HepG2 (cell line): Measurements from ENCODE around the gene C10orf143. TPM values are rescaled to one million over a fixed set of nuclear protein-coding genes. Genes with fewer than 3 reads are reported as not detected.

Experiments
- MXI1 ChIP-seq: IDR thresholded peaks from 3 replicates; pipeline ENCODE4 v1.6.1; 2012; ENCODE audit warnings: low read depth, low read length, inconsistent platforms, borderline replicate concordance
- NFYC ChIP-seq: IDR thresholded peaks from 2 replicates; pipeline ENCODE4 v1.6.1; 2016; ENCODE audit warnings: missing genetic modification reagents, missing compliant biosample characterization
- PLRG1 ChIP-seq: fragments of 450-650 bp; conservative IDR thresholded peaks from 2 replicates; pipeline ENCODE4 v1.6.1; 2016
- SIN3B ChIP-seq: fragments of 150-350 bp; IDR thresholded peaks from 2 replicates; pipeline ENCODE4 v1.6.1; 2014; ENCODE audit warnings: low read length
- SMAD9 ChIP-seq: sonication (generic); formaldehyde crosslinking; IDR thresholded peaks from 2 replicates; pipeline ENCODE4 v1.5.1; 2020; ENCODE audit warnings: mild to moderate bottlenecking, missing genetic modification reagents
- ZC3H4 ChIP-seq: sonication (generic); formaldehyde crosslinking; IDR thresholded peaks from 2 replicates; pipeline ENCODE4 v1.4.0; 2020; ENCODE audit warnings: missing genetic modification reagents, borderline replicate concordance
- polyA plus RNA-seq, 8 experiments: library from polyadenylated mRNA; depleted of rRNA in 3 of 8; stranded (reverse) in 7 of 8; unstranded in 1 of 8; fragments of >200 nt; fragmentation: Illumina TruSeq in 4 of 8; extraction: Trizol in 4 of 8; gene quantifications; 2 replicates each; pipeline versions ENCODE4 v1.2.1 to v1.2.3, GENCODE V29; 2011 to 2016; ENCODE audit warnings: low read depth in 4 of 8, missing spikeins in 1 of 8, mixed read lengths in 1 of 8; ENCODE audit not compliant: insufficient read depth in 1 of 8
- total RNA-seq, 5 experiments: library from RNA; depleted of rRNA; stranded (reverse); fragments of >200 nt; fragmentation: Illumina TruSeq; extraction: Trizol; gene quantifications; 2 replicates each; pipeline ENCODE4 v1.2.3, GENCODE V29; 2016; ENCODE audit warnings: low read depth in 1 of 5
- TF ChIP-seq, protein P1 (sequence below), 2 experiments: sonication (generic) in 1 of 2; formaldehyde crosslinking in 1 of 2; IDR thresholded peaks; 2 replicates each; pipeline versions ENCODE4 v1.4.0 to v1.6.1; 2018 to 2020; ENCODE audit warnings: missing genetic modification reagents in 2 of 2, borderline replicate concordance in 1 of 2, low read depth in 1 of 2, mild to moderate bottlenecking in 1 of 2, missing biosample characterization in 1 of 2
- TF ChIP-seq, protein P2 (sequence below): sonication (generic); formaldehyde crosslinking; IDR thresholded peaks from 2 replicates; pipeline ENCODE4 v1.4.0; 2020; ENCODE audit warnings: missing genetic modification reagents, low read depth, mild to moderate bottlenecking, borderline replicate concordance
- TF ChIP-seq, protein P3 (sequence below), 2 experiments: IDR thresholded peaks; 2 replicates each; pipeline ENCODE4 v1.6.1; 2011 to 2012; ENCODE audit warnings: low read length in 2 of 2, borderline replicate concordance in 1 of 2, low read depth in 1 of 2, mild to moderate bottlenecking in 1 of 2, moderate library complexity in 1 of 2
- TF ChIP-seq, protein P4 (sequence below): sonication (generic); formaldehyde crosslinking; IDR thresholded peaks from 2 replicates; pipeline ENCODE4 v1.4.0; 2020; ENCODE audit warnings: mild to moderate bottlenecking, missing genetic modification reagents

C10orf143 gene
- total and polyA plus RNA-seq, 2 of the 13 experiments (the other 11 are each of a cell fraction or from before 2014, with no cell fraction given): 0.21 to 0.91 TPM

DNA sequence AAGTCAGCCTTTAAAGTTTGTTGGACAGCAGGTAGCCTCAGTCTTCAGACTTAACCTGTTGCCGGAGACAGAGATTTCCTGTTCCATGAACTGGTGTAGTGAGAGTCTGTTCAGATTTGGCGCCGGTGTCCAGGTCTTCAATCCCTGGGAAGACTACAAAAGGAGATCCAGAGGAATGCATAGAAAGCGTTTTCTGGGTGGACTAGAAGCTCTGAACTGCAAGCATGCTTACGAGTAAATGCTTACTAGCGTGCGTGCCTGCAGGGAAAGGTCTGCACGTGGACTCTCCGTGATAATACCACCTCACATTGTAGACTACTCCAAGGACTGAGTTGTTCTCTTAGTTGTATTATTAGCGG is 26.4 kb upstream of the C10orf143 start (continued):
- TF ChIP-seq, protein P1, sequence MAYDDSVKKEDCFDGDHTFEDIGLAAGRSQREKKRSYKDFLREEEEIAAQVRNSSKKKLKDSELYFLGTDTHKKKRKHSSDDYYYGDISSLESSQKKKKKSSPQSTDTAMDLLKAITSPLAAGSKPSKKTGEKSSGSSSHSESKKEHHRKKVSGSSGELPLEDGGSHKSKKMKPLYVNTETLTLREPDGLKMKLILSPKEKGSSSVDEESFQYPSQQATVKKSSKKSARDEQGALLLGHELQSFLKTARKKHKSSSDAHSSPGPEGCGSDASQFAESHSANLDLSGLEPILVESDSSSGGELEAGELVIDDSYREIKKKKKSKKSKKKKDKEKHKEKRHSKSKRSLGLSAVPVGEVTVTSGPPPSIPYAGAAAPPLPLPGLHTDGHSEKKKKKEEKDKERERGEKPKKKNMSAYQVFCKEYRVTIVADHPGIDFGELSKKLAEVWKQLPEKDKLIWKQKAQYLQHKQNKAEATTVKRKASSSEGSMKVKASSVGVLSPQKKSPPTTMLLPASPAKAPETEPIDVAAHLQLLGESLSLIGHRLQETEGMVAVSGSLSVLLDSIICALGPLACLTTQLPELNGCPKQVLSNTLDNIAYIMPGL (CRISPR knock-in tag; IDR thresholded peaks at IDR 0.05; ENCODE audit: borderline replicate concordance in 1 of 2, low read depth in 1 of 2): 0 out of 4 replicates have a peak, but pooled peaks of 1 of the 2 experiments have one; percentile 22
- no peak for TF ChIP-seq PLRG1
- TF ChIP-seq SMAD9 (CRISPR knock-in tag): no peak
- TF ChIP-seq ZC3H4 (CRISPR knock-in tag): no peak
- TF ChIP-seq, protein P2, sequence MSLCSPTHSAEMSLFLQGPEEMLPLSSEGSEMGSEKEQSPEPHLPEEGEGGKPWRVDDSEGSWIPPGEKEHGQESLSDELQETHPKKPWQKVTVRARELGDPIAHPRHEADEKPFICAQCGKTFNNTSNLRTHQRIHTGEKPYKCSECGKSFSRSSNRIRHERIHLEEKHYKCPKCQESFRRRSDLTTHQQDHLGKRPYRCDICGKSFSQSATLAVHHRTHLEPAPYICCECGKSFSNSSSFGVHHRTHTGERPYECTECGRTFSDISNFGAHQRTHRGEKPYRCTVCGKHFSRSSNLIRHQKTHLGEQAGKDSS (CRISPR knock-in tag): 0 out of 2 replicates have a peak, but pooled peaks have one; percentile 25
- TF ChIP-seq NFYC (CRISPR knock-in tag): no peak
- TF ChIP-seq MXI1: peak; percentile 55; the same call in 1 of the 3 replicates
- TF ChIP-seq, protein P3, sequence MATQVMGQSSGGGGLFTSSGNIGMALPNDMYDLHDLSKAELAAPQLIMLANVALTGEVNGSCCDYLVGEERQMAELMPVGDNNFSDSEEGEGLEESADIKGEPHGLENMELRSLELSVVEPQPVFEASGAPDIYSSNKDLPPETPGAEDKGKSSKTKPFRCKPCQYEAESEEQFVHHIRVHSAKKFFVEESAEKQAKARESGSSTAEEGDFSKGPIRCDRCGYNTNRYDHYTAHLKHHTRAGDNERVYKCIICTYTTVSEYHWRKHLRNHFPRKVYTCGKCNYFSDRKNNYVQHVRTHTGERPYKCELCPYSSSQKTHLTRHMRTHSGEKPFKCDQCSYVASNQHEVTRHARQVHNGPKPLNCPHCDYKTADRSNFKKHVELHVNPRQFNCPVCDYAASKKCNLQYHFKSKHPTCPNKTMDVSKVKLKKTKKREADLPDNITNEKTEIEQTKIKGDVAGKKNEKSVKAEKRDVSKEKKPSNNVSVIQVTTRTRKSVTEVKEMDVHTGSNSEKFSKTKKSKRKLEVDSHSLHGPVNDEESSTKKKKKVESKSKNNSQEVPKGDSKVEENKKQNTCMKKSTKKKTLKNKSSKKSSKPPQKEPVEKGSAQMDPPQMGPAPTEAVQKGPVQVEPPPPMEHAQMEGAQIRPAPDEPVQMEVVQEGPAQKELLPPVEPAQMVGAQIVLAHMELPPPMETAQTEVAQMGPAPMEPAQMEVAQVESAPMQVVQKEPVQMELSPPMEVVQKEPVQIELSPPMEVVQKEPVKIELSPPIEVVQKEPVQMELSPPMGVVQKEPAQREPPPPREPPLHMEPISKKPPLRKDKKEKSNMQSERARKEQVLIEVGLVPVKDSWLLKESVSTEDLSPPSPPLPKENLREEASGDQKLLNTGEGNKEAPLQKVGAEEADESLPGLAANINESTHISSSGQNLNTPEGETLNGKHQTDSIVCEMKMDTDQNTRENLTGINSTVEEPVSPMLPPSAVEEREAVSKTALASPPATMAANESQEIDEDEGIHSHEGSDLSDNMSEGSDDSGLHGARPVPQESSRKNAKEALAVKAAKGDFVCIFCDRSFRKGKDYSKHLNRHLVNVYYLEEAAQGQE (IDR thresholded peaks at IDR 0.05; ENCODE audit: borderline replicate concordance in 1 of 2, low read depth in 1 of 2, low read length in 2 of 2): no peak
- TF ChIP-seq SIN3B: peak; percentile 16; the same call in 1 of the 2 replicates
- TF ChIP-seq, protein P4, sequence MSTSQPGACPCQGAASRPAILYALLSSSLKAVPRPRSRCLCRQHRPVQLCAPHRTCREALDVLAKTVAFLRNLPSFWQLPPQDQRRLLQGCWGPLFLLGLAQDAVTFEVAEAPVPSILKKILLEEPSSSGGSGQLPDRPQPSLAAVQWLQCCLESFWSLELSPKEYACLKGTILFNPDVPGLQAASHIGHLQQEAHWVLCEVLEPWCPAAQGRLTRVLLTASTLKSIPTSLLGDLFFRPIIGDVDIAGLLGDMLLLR (CRISPR knock-in tag): peak; percentile 11; the same call in 1 of the 2 replicates
